GM13977 (cell line): ENCODE results near the gene POLR2E.
"Not testable (repeated sequence)": the region's sequence is repeated elsewhere in the genome, so short reads cannot be mapped to it uniquely, and the experiment has no call there.

Experiments used
- DNase-seq: peaks from one replicate; pipeline ENCODE4 v3.0.0; 2012; ENCODE audit warnings: low spot score
- CTCF ChIP-seq: IDR thresholded peaks from 2 replicates; pipeline ENCODE4 v1.5.1; 2012; ENCODE audit warnings: mild to moderate bottlenecking, control low read depth; ENCODE audit not compliant: insufficient read depth; ENCODE audit errors: extremely low read depth, missing control alignments
- in situ Hi-C: fragments of 300-500 bp; cut with MboI; formaldehyde crosslinking; loops from one replicate; pipeline ENCODE4 v1.12.0; 2022; ENCODE audit warnings: low sequenced_read_pairs, low pct_unique_long_range_greater_than_20kb, mixed read lengths, inconsistent platforms; ENCODE audit not compliant: unreplicated experiment

The POLR2E gene

GRCh38 chr19:1115646-1116420, 20.7 kb upstream of the POLR2E start:
- in situ Hi-C loops, result loop anchor here (10.0 kb wide), 1 partner anchor 79 kb away; no protein-coding TSS in a partner anchor
- no peak for TF ChIP-seq CTCF
- DNase-seq, result no peak

GRCh38 chr19:1114728-1115127, 19.6 kb upstream of the POLR2E start:
- DNase-seq, result not testable (repeated sequence)
- in situ Hi-C loops, result loop anchor here (10.0 kb wide), 1 partner anchor 80 kb away; no protein-coding TSS in a partner anchor

GRCh38 chr19:1113986-1114483, 18.9 kb upstream of the POLR2E start:
- DNase-seq, result no peak
- no peak for TF ChIP-seq CTCF
- in situ Hi-C loops, result loop anchor here (10.0 kb wide), 1 partner anchor 81 kb away; no protein-coding TSS in a partner anchor

GRCh38 chr19:1113030-1113985, 18.1 kb upstream of the POLR2E start:
- peak; percentile 99 for DNase-seq
- peak; percentile 88 for TF ChIP-seq CTCF
- in situ Hi-C loops, result loop anchor here (10.0 kb wide), 1 partner anchor 81 kb away; no protein-coding TSS in a partner anchor

GRCh38 chr19:1112268-1113029, 17.3 kb upstream of the POLR2E start:
- TF ChIP-seq CTCF, result no peak
- DNase-seq, result no peak
- in situ Hi-C loops, result loop anchor here (10.0 kb wide), 1 partner anchor 82 kb away; no protein-coding TSS in a partner anchor

- DNase-seq, result no peak
- no peak for TF ChIP-seq CTCF
- in situ Hi-C loops, result loop anchor here (10.0 kb wide), 1 partner anchor 83 kb away; no protein-coding TSS in a partner anchor
Observed at GRCh38 chr19:1111641-1112267, 16.6 kb upstream of the POLR2E start.
